K562 (cell line): ENCODE data around the gene SEC14L1. TPM values are rescaled to one million over a fixed set of nuclear protein-coding genes. Genes with fewer than 3 reads are reported as not detected.
A peak's percentile ranks its signal among the peaks of the same experiment; 100 is the strongest.

ENCODE experiments used
- ATAC-seq: fragments of 200-7000 bp; cut with Tn5 transposase; 3 replicates; pipeline ENCODE4 v1.9.1; 2020; ENCODE audit warnings: moderate library complexity
- BruUV-seq: library from RNA; stranded (reverse); fragments of 400-500 nt; replicated peaks from 2 replicates; lab custom pipeline; 2021; lab: Mats Ljungman, UMichigan
- CTCF ChIA-PET: fragments of 300-600 bp; formaldehyde crosslinking; extraction: SDS; loops from one replicate; lab custom pipeline; 2021; ENCODE audit warnings: low intra/inter-chr PET ratio; lab: Yijun Ruan, JAX
- POLR2A ChIA-PET: fragments of 300-600, 350-650 bp; sonication (Branson Sonifier 250); formaldehyde crosslinking; extraction: SDS; loops from one replicate; lab custom pipeline; 2021; ENCODE audit warnings: antibody characterized with exemption, inconsistent platforms; lab: Yijun Ruan, JAX
- DNase-seq, 4 experiments: peaks; one replicate each; pipeline versions ENCODE4 v3.0.0 to v3.0.0-alpha.2; 2011 to 2018; ENCODE audit warnings: low spot score in 3 of 4, mixed read lengths in 3 of 4; ENCODE audit errors: extremely low read depth in 1 of 4
- FAIRE-seq: peaks from 2 replicates; lab custom pipeline; 2011; peaks lifted over from hg19 to GRCh38; lab: Jason Lieb, UNC
- H2AFZ ChIP-seq: 2 replicates; pipeline ENCODE4 v1.6.0; 2011; ENCODE audit warnings: low read depth, low read length, control low read depth, inconsistent platforms
- H3K27ac ChIP-seq: fragments of 200-600 bp; 3 replicates; pipeline ENCODE4 v1.8.0; 2011; ENCODE audit warnings: low read depth, mild to moderate bottlenecking, control low read depth, inconsistent platforms, low read length, moderate library complexity, mixed read lengths; ENCODE audit errors: extremely low read depth
- H3K27me3 ChIP-seq, 2 experiments: fragments of 300-600 bp in 1 of 2; 2 replicates in 1 of 2; 3 replicates in 1 of 2; pipeline versions ENCODE4 v1.6.0 to v1.8.0; 2011; ENCODE audit warnings: inconsistent platforms in 2 of 2, low read length in 2 of 2, mild to moderate bottlenecking in 1 of 2, mixed read lengths in 1 of 2, moderate library complexity in 1 of 2; ENCODE audit not compliant: control insufficient read depth in 2 of 2, insufficient read depth in 2 of 2
- H3K36me3 ChIP-seq: fragments of 300-600 bp; 3 replicates; pipeline ENCODE4 v1.8.0; 2011; ENCODE audit warnings: mild to moderate bottlenecking, low read length, inconsistent platforms; ENCODE audit not compliant: control insufficient read depth, insufficient read depth
- H3K4me1 ChIP-seq, 2 experiments: fragments of 200-600 bp in 1 of 2; replicated peaks in 1 of 2; 2 replicates in 1 of 2; 3 replicates in 1 of 2; pipeline versions ENCODE4 v1.5.1 to v1.8.0; 2011; ENCODE audit warnings: inconsistent platforms in 2 of 2, low read length in 2 of 2, mild to moderate bottlenecking in 1 of 2, mixed read lengths in 1 of 2, moderate library complexity in 1 of 2; ENCODE audit not compliant: control insufficient read depth in 2 of 2, insufficient read depth in 2 of 2
- H3K4me2 ChIP-seq: 2 replicates; pipeline ENCODE4 v1.6.1; 2011; ENCODE audit warnings: low read length, control low read depth, inconsistent platforms, mixed read lengths; ENCODE audit not compliant: insufficient read depth
- H3K4me3 ChIP-seq: fragments of 200-600 bp; sonication (generic), shearing (Covaris generic); 2 replicates; pipeline ENCODE4 v1.5.1; 2016; ENCODE audit warnings: control low read depth, inconsistent platforms
- H3K79me2 ChIP-seq: fragments of 200-600 bp; 3 replicates; pipeline ENCODE4 v1.8.0; 2011; ENCODE audit warnings: low read length, inconsistent platforms; ENCODE audit not compliant: control insufficient read depth, insufficient read depth
- H3K9ac ChIP-seq, 2 experiments: 2 replicates each; pipeline versions ENCODE4 v1.6.0 to v1.6.1; 2011; ENCODE audit warnings: low read depth in 2 of 2, low read length in 2 of 2, control low read depth in 1 of 2, inconsistent platforms in 1 of 2, mild to moderate bottlenecking in 1 of 2, mixed read lengths in 1 of 2; ENCODE audit not compliant: insufficient read depth in 1 of 2
- H3K9me1 ChIP-seq: one replicate; pipeline ENCODE4 v1.6.0; 2011; ENCODE audit warnings: inconsistent platforms, mild to moderate bottlenecking, low read length, moderate library complexity; ENCODE audit not compliant: control insufficient read depth, insufficient read depth
- H3K9me3 ChIP-seq: replicated peaks from 2 replicates; pipeline ENCODE4 v1.5.1; 2011; ENCODE audit warnings: low read depth, low read length, inconsistent platforms; ENCODE audit not compliant: control insufficient read depth, insufficient read depth
- H4K20me1 ChIP-seq: replicated peaks from 2 replicates; pipeline ENCODE4 v1.6.1; 2011; ENCODE audit warnings: low read length, inconsistent platforms, mixed read lengths; ENCODE audit not compliant: control insufficient read depth, insufficient read depth
- POLR2G ChIP-seq: fragments of 200-400 bp; formaldehyde crosslinking; IDR thresholded peaks from 2 replicates; pipeline ENCODE4 v1.6.1; 2017; ENCODE audit warnings: low read depth, mild to moderate bottlenecking, antibody characterized with exemption, low read length, moderate library complexity
- WGBS: fragments of 100-300 bp; shearing (Covaris generic); methylation state at CpG from one replicate; pipeline ENCODE4 v1.1.6; 2016; ENCODE audit warnings: low coverage, mixed read lengths; ENCODE audit not compliant: insufficient coverage; ENCODE audit errors: missing lambda C conversion rate; 5-methylcytosine and 5-hydroxymethylcytosine counted together
- in situ Hi-C: fragments of 300-500 bp; cut with MboI; formaldehyde crosslinking; loops from 4 replicates; pipeline ENCODE4 v1.15.0; 2018; ENCODE audit warnings: inconsistent platforms, mixed read lengths
- intact Hi-C: fragments of 100-400 bp; cut with micrococcal nuclease; formaldehyde crosslinking; loops from 2 replicates; pipeline ENCODE4 v1.14.2; 2022
- polyA plus RNA-seq, 8 experiments: library from polyadenylated mRNA; depleted of rRNA in 4 of 8; stranded (reverse) in 5 of 8; unstranded in 3 of 8; fragments of >200 nt; fragmentation: Nextera tagmentation in 2 of 8; fragmentation: Illumina TruSeq in 1 of 8; extraction: Ambion mirVana in 2 of 8; extraction: Trizol in 1 of 8; gene quantifications; 2 replicates each; pipeline versions ENCODE4 v1.2.1 to v1.2.3, GENCODE V29; 2011 to 2014; ENCODE audit warnings: inconsistent platforms in 1 of 8, missing spikeins in 1 of 8
- total RNA-seq, 7 experiments: library from RNA; depleted of rRNA in 6 of 7; stranded (reverse); fragments of >200 nt in 6 of 7; fragmentation: Illumina TruSeq in 2 of 7; extraction: Trizol in 2 of 7; gene quantifications; 2 replicates each; pipeline versions ENCODE4 v1.2.1 to v1.2.3, GENCODE V29; 2011 to 2021; ENCODE audit warnings: low replicate concordance in 1 of 7
- TF ChIP-seq, protein P1 (sequence below): fragments of 250-450 bp; sonication (Bioruptor Pico); IDR thresholded peaks from 2 replicates; pipeline ENCODE4 v1.4.0; 2020; ENCODE audit warnings: mild to moderate bottlenecking, moderate library complexity, borderline replicate concordance

Gene SEC14L1
- total and polyA plus RNA-seq, 9 of the 15 experiments (the other 6 are each of a cell fraction or from before 2014, with no cell fraction given): 3.1 to 39.7 (median 15.2) TPM

DNA sequence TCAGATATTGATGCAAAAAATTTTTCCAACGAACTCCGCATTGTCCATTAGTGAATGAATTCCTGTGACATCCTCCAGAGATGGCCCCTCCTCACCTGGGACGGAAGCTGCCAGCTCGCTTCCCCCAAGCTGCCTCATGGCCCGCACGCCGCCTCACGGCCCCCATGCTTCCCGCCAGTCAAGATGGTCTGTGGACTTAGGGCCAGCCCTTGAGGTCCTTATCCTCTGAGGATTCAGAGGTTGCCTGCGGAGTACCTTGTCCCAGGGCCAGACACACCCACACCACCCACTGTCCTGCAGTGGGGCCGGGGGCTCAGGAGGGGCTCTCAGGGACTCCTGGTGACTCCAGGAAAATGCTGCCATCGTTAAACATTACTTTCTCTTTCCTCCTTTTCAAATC is 73.6 kb downstream of the SEC14L1 start:
- Histone ChIP-seq H3K9ac (no peak overlapping the region), H3K27ac (no peak overlapping the region), H3K9me3 (no peaks in the 10 kb centered on the region), H3K4me2 (no peak overlapping the region), H3K4me3 (no peak overlapping the region), H3K4me1 (peaks cover 0 to 15% of the 10 kb centered on the region in 2 experiments; a peak in 1 of 5 replicates), H3K79me2 (no peaks in the 10 kb centered on the region), H3K9me1 (no peaks in the 10 kb centered on the region), H3K27me3 (no peaks in the 10 kb centered on the region), H2AFZ (no peak overlapping the region), H4K20me1 (no peaks in the 10 kb centered on the region; the same call in 1 of the 2 replicates), H3K36me3 (peaks cover 65% of the 10 kb centered on the region; the same call in 2 of the 3 replicates)
- ATAC-seq (no peak), FAIRE-seq (no peak), DNase-seq (no peak)
- 93% methylated on average over 6 of the region's 12 CpGs for WGBS
- intact Hi-C loops (no loop called here), in situ Hi-C loops (no loop called here)
- no TSS peak for BruUV-seq
- CTCF ChIA-PET: interaction anchor here (0.8 to 1.4 kb wide), 2 partner anchors 32 to 118 kb away, joined by 3 to 6 read pairs; no protein-coding TSS in a partner anchor
- POLR2A ChIA-PET: interaction anchor here (0.6 kb wide), 1 partner anchor 10 kb away, joined by 3 read pairs; no protein-coding TSS in a partner anchor
- TF ChIP-seq POLR2G: 0 out of 2 replicates have a peak, but pooled peaks have one; percentile 1
- TF ChIP-seq, protein P1, sequence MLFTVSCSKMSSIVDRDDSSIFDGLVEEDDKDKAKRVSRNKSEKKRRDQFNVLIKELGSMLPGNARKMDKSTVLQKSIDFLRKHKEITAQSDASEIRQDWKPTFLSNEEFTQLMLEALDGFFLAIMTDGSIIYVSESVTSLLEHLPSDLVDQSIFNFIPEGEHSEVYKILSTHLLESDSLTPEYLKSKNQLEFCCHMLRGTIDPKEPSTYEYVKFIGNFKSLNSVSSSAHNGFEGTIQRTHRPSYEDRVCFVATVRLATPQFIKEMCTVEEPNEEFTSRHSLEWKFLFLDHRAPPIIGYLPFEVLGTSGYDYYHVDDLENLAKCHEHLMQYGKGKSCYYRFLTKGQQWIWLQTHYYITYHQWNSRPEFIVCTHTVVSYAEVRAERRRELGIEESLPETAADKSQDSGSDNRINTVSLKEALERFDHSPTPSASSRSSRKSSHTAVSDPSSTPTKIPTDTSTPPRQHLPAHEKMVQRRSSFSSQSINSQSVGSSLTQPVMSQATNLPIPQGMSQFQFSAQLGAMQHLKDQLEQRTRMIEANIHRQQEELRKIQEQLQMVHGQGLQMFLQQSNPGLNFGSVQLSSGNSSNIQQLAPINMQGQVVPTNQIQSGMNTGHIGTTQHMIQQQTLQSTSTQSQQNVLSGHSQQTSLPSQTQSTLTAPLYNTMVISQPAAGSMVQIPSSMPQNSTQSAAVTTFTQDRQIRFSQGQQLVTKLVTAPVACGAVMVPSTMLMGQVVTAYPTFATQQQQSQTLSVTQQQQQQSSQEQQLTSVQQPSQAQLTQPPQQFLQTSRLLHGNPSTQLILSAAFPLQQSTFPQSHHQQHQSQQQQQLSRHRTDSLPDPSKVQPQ (CRISPR knock-in tag): no peak
